IMR-90 (cell line): Measurements from ENCODE around the gene RAB6A. TPM values are rescaled to one million over a fixed set of nuclear protein-coding genes. Genes with fewer than 3 reads are reported as not detected.

Source experiments
- ATAC-seq: fragments of 200-7000 bp; cut with Tn5 transposase; 2 replicates; pipeline ENCODE4 v1.9.1; 2020; ENCODE audit warnings: low read depth, mild to moderate bottlenecking, moderate library complexity
- BruUV-seq: library from RNA; stranded (reverse); fragments of 400-500 nt; replicated peaks from 2 replicates; lab custom pipeline; 2021; lab: Mats Ljungman, UMichigan
- CTCF ChIA-PET: fragments of 300-600 bp; formaldehyde crosslinking; extraction: SDS; loops from one replicate; lab custom pipeline; 2021; ENCODE audit warnings: antibody characterized with exemption; lab: Yijun Ruan, JAX
- POLR2A ChIA-PET: fragments of 300-600 bp; sonication (Branson Sonifier 250); formaldehyde crosslinking; loops from one replicate; lab custom pipeline; 2022; ENCODE audit warnings: antibody characterized with exemption; ENCODE audit not compliant: unreplicated experiment; lab: Charles Lee
- DNase-seq: peaks from one replicate; pipeline ENCODE4 v3.0.0; 2013
- H2AFZ ChIP-seq: replicated peaks from 2 replicates; pipeline ENCODE3; 2013; ENCODE audit warnings: low read length, mild to moderate bottlenecking; ENCODE audit not compliant: poor library complexity
- H2AK5ac ChIP-seq: 2 replicates; pipeline ENCODE4 v1.6.1; 2013; ENCODE audit warnings: low read depth, low read length, inconsistent platforms
- H2AK9ac ChIP-seq: replicated peaks from 2 replicates; pipeline ENCODE3; 2013; ENCODE audit warnings: mild to moderate bottlenecking, low read depth, low read length, moderate library complexity; ENCODE audit not compliant: poor library complexity
- H2BK120ac ChIP-seq: 2 replicates; pipeline ENCODE4 v1.6.1; 2013; ENCODE audit warnings: low read depth, low read length, inconsistent platforms
- H2BK15ac ChIP-seq: 3 replicates; pipeline ENCODE4 v1.6.1; 2013; ENCODE audit warnings: low read depth, low read length, inconsistent platforms
- H2BK20ac ChIP-seq: 2 replicates; pipeline ENCODE4 v1.6.1; 2013; ENCODE audit warnings: low read depth, mild to moderate bottlenecking, inconsistent platforms, low read length, moderate library complexity
- H2BK5ac ChIP-seq: 2 replicates; pipeline ENCODE4 v1.6.1; 2013; ENCODE audit warnings: mild to moderate bottlenecking, low read depth, low read length, inconsistent platforms; ENCODE audit not compliant: poor library complexity, severe bottlenecking
- H3K14ac ChIP-seq: replicated peaks from 2 replicates; pipeline ENCODE4 v1.6.1; 2013; ENCODE audit warnings: low read depth, low read length, inconsistent platforms
- H3K18ac ChIP-seq: 2 replicates; pipeline ENCODE4 v1.6.1; 2013; ENCODE audit warnings: low read depth, low read length, control low read depth
- H3K23ac ChIP-seq: 2 replicates; pipeline ENCODE4 v1.6.1; 2013; ENCODE audit warnings: low read depth, low read length, inconsistent platforms
- H3K27ac ChIP-seq: 2 replicates; pipeline ENCODE4 v1.5.1; 2013; ENCODE audit warnings: mild to moderate bottlenecking, control low read depth, low read length; ENCODE audit not compliant: insufficient read depth
- H3K27me3 ChIP-seq: 2 replicates; pipeline ENCODE4 v1.6.1; 2013; ENCODE audit warnings: low read length; ENCODE audit not compliant: control insufficient read depth, insufficient read depth
- H3K36me3 ChIP-seq: 2 replicates; pipeline ENCODE4 v1.6.1; 2013; ENCODE audit warnings: low read length, mixed read lengths; ENCODE audit not compliant: control insufficient read depth, insufficient read depth
- H3K4ac ChIP-seq: 2 replicates; pipeline ENCODE4 v1.6.1; 2013; ENCODE audit warnings: low read depth, low read length, inconsistent platforms
- H3K4me1 ChIP-seq: 2 replicates; pipeline ENCODE4 v1.6.1; 2013; ENCODE audit warnings: low read length, mixed read lengths; ENCODE audit not compliant: control insufficient read depth, insufficient read depth
- H3K4me2 ChIP-seq: 2 replicates; pipeline ENCODE4 v1.6.1; 2013; ENCODE audit warnings: low read depth, mild to moderate bottlenecking, control low read depth, low read length, moderate library complexity
- H3K4me3 ChIP-seq: 2 replicates; pipeline ENCODE4 v1.5.1; 2013; ENCODE audit warnings: low read depth, mild to moderate bottlenecking, control low read depth, low read length, moderate library complexity; ENCODE audit not compliant: insufficient read depth
- H3K56ac ChIP-seq: 2 replicates; pipeline ENCODE4 v1.6.1; 2013; ENCODE audit warnings: low read length, inconsistent platforms; ENCODE audit not compliant: insufficient read depth; ENCODE audit errors: extremely low read depth
- H3K79me1 ChIP-seq, 2 experiments: 2 replicates each; pipeline ENCODE4 v1.6.1; 2013; ENCODE audit warnings: low read length in 2 of 2, inconsistent platforms in 1 of 2, low read depth in 1 of 2
- H3K9ac ChIP-seq: 2 replicates; pipeline ENCODE4 v1.6.1; 2013; ENCODE audit warnings: low read depth, low read length, control low read depth
- H3K9me1 ChIP-seq: 2 replicates; pipeline ENCODE4 v1.6.1; 2013; ENCODE audit warnings: low read length, inconsistent platforms; ENCODE audit not compliant: insufficient read depth
- H3K9me3 ChIP-seq: 2 replicates; pipeline ENCODE4 v1.6.1; 2013; ENCODE audit warnings: low read length; ENCODE audit not compliant: control insufficient read depth, insufficient read depth
- H4K20me1 ChIP-seq: 2 replicates; pipeline ENCODE4 v1.6.1; 2013; ENCODE audit warnings: low read length, inconsistent platforms; ENCODE audit not compliant: insufficient read depth
- H4K5ac ChIP-seq: 2 replicates; pipeline ENCODE4 v1.6.1; 2013; ENCODE audit warnings: mild to moderate bottlenecking, low read depth, low read length, control low read depth
- H4K8ac ChIP-seq, 2 experiments: 2 replicates each; pipeline ENCODE4 v1.6.1; 2013; ENCODE audit warnings: low read depth in 2 of 2, low read length in 2 of 2, control low read depth in 1 of 2, inconsistent platforms in 1 of 2
- H4K91ac ChIP-seq: 2 replicates; pipeline ENCODE4 v1.6.1; 2013; ENCODE audit warnings: low read depth, low read length, inconsistent platforms; ENCODE audit not compliant: insufficient read depth
- CHD1 ChIP-seq: IDR thresholded peaks from 2 replicates; pipeline ENCODE4 v1.6.1; 2012; ENCODE audit warnings: low read depth, low read length, improper control_type of control experiment
- RFX5 ChIP-seq: IDR thresholded peaks from 2 replicates; pipeline ENCODE4 v1.8.0; 2012; ENCODE audit warnings: low read depth, mild to moderate bottlenecking, low read length, moderate library complexity
- WGBS, 2 experiments: methylation state at CpG; one replicate each; pipeline versions ENCODE4 v1.1.5 to v1.1.7; 2013; ENCODE audit warnings: missing lambda C conversion rate in 2 of 2; ENCODE audit not compliant: insufficient read length in 1 of 2; ENCODE audit errors: extremely low coverage in 2 of 2; 5-methylcytosine and 5-hydroxymethylcytosine counted together
- dilution Hi-C: fragments of 300-500 bp; cut with HindIII; formaldehyde crosslinking; loops from one replicate; pipeline ENCODE4 v1.14.3; 2018; ENCODE audit warnings: low sequenced_read_pairs; ENCODE audit not compliant: unreplicated experiment
- in situ Hi-C: fragments of 300-500 bp; cut with MboI; formaldehyde crosslinking; loops from 3 replicates; pipeline ENCODE4 v1.14.3; 2019; ENCODE audit warnings: low sequenced_read_pairs, inconsistent platforms, mixed read lengths
- intact Hi-C: fragments of 100-400 bp; cut with micrococcal nuclease; formaldehyde crosslinking; loops from 2 replicates; pipeline ENCODE4 v1.10.0; 2022
- polyA plus RNA-seq, 3 experiments: library from polyadenylated mRNA; depleted of rRNA; stranded (reverse); fragments of >200 nt; gene quantifications; 2 replicates each; pipeline ENCODE4 v1.2.3, GENCODE V29; 2012; ENCODE audit warnings: low replicate concordance in 1 of 3
- total RNA-seq: library from RNA; depleted of rRNA; stranded (reverse); fragments of >200 nt; gene quantifications from 2 replicates; pipeline ENCODE4 v1.2.3, GENCODE V29; 2012
- TF ChIP-seq, protein P1 (sequence below): fragments of 150-350 bp; IDR thresholded peaks from 2 replicates; pipeline ENCODE4 v1.6.1; 2016; ENCODE audit warnings: low read depth, mild to moderate bottlenecking, low read length, moderate library complexity, borderline replicate concordance

Gene RAB6A
- total and polyA plus RNA-seq, 2 of the 4 experiments (the other 2 are of a cell fraction): 65.5 to 81.0 TPM

GRCh38 chr11:73752903-73753302 lies 8.0 kb downstream of the RAB6A start:
- H3K79me1 ChIP-seq: peaks cover 7 to 71% of the 10 kb centered on the region in 2 experiments; a peak in 3 of 4 replicates
- in situ Hi-C loops: no loop called here
- no peak overlapping the region for H3K56ac ChIP-seq
- no peak overlapping the region for H3K4me3 ChIP-seq
- WGBS, 2 experiments: 100% methylated on average over 2 of the region's 7 CpGs; no CpG with 5 or more reads in 1 of the 2 experiments
- no peak overlapping the region for H2BK20ac ChIP-seq
- ATAC-seq (no peak), DNase-seq (no peak)
- intact Hi-C loops: no loop called here
- H3K4ac ChIP-seq: no peak overlapping the region
- ChIA-PET CTCF (interaction anchor here (0.6 kb wide), 1 partner anchor 303 kb away, joined by 3 read pairs; no protein-coding TSS in a partner anchor), POLR2A (no interaction called here)
- no peak overlapping the region for H2BK5ac ChIP-seq
- H3K14ac ChIP-seq: no peak overlapping the region
- no peak overlapping the region for H3K9ac ChIP-seq
- H4K91ac ChIP-seq: no peak overlapping the region
- no peak overlapping the region for H2BK120ac ChIP-seq
- H3K36me3 ChIP-seq: peaks cover 4% of the 10 kb centered on the region
- H4K20me1 ChIP-seq: peaks cover 96% of the 10 kb centered on the region
- no peak for TF ChIP-seq CHD1
- TF ChIP-seq RFX5: no peak
- TF ChIP-seq, protein P1, sequence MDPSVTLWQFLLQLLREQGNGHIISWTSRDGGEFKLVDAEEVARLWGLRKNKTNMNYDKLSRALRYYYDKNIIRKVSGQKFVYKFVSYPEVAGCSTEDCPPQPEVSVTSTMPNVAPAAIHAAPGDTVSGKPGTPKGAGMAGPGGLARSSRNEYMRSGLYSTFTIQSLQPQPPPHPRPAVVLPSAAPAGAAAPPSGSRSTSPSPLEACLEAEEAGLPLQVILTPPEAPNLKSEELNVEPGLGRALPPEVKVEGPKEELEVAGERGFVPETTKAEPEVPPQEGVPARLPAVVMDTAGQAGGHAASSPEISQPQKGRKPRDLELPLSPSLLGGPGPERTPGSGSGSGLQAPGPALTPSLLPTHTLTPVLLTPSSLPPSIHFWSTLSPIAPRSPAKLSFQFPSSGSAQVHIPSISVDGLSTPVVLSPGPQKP: no peak
- no TSS peak for BruUV-seq
- H4K8ac ChIP-seq: no peak overlapping the region
- dilution Hi-C loops: no loop called here
- no peak overlapping the region for H3K4me2 ChIP-seq
- no peaks in the 10 kb centered on the region for H3K9me3 ChIP-seq
- H3K27ac ChIP-seq: no peak overlapping the region
- H2AK9ac ChIP-seq: no peak overlapping the region
- H4K5ac ChIP-seq: no peak overlapping the region
- H2AK5ac ChIP-seq: no peak overlapping the region
- H3K27me3 ChIP-seq: no peaks in the 10 kb centered on the region
- H3K18ac ChIP-seq: no peak overlapping the region
- H3K9me1 ChIP-seq: peaks cover 19% of the 10 kb centered on the region
- no peak overlapping the region for H2BK15ac ChIP-seq
- H3K23ac ChIP-seq: no peak overlapping the region
- no peaks in the 10 kb centered on the region for H3K4me1 ChIP-seq
- no peak overlapping the region for H2AFZ ChIP-seq
